Vagina (tissue), 2 donors: Measurements from ENCODE around the gene CUBN.

ENCODE experiments used
- POLR2A ChIP-seq, 2 donors: fragments of 450-650 bp; IDR thresholded peaks; one replicate each; pipeline ENCODE4 v1.6.1; 2017; ENCODE audit warnings: antibody characterized with exemption in 2 of 2, mild to moderate bottlenecking in 2 of 2, moderate library complexity in 2 of 2
- TF ChIP-seq, protein P1 (sequence below), 3 experiments: fragments of 450-650 bp in 2 of 3; fragments of 200-600 bp in 1 of 3; sonication (generic) in 1 of 3; IDR thresholded peaks; one replicate each; pipeline ENCODE4 v1.5.1; 2017 to 2019; ENCODE audit warnings: antibody characterized with exemption in 3 of 3, mild to moderate bottlenecking in 2 of 3, moderate library complexity in 2 of 3

DNA sequence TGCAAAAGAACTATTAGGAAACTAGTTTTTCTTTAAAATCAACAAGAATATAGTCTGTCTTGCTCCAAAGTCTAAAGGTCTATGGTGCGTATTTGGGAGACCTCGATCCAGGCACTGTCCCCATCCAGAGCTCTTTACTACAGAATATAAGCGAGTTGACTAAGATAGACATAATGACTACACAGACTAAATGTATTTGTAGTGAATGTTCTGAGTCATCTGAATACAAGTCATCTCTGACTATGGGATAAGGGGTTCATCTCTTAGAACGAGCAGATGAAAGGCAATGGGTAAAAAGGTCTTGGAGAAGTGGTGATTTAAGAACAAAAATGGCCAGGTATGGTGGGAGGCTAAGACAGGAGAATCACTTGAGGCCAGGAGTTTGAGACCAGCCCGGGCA lies 176.3 kb downstream of the CUBN start:
- TF ChIP-seq, protein P1, sequence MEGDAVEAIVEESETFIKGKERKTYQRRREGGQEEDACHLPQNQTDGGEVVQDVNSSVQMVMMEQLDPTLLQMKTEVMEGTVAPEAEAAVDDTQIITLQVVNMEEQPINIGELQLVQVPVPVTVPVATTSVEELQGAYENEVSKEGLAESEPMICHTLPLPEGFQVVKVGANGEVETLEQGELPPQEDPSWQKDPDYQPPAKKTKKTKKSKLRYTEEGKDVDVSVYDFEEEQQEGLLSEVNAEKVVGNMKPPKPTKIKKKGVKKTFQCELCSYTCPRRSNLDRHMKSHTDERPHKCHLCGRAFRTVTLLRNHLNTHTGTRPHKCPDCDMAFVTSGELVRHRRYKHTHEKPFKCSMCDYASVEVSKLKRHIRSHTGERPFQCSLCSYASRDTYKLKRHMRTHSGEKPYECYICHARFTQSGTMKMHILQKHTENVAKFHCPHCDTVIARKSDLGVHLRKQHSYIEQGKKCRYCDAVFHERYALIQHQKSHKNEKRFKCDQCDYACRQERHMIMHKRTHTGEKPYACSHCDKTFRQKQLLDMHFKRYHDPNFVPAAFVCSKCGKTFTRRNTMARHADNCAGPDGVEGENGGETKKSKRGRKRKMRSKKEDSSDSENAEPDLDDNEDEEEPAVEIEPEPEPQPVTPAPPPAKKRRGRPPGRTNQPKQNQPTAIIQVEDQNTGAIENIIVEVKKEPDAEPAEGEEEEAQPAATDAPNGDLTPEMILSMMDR (IDR thresholded peaks at IDR 0.05) = no peak
- TF ChIP-seq POLR2A (IDR thresholded peaks at IDR 0.05) = no peak
